GM19397 (cell line): ENCODE data around the gene SETD4.
"Not testable (repeated sequence)": the region's sequence is repeated elsewhere in the genome, so short reads cannot be mapped to it uniquely, and the experiment has no call there.

Source experiments
- ATAC-seq: cut with Tn5 transposase; IDR thresholded peaks from one replicate; pipeline ENCODE4 v1.9.1; 2021; ENCODE audit warnings: mild to moderate bottlenecking, moderate library complexity; ENCODE audit not compliant: unreplicated experiment

The SETD4 gene

GRCh38 chr21:36079010-36079649 is 18.8 kb upstream of the SETD4 start:
- no peak for ATAC-seq

GRCh38 chr21:36077758-36078157 is 17.4 kb upstream of the SETD4 start:
- ATAC-seq, result no peak

DNA sequence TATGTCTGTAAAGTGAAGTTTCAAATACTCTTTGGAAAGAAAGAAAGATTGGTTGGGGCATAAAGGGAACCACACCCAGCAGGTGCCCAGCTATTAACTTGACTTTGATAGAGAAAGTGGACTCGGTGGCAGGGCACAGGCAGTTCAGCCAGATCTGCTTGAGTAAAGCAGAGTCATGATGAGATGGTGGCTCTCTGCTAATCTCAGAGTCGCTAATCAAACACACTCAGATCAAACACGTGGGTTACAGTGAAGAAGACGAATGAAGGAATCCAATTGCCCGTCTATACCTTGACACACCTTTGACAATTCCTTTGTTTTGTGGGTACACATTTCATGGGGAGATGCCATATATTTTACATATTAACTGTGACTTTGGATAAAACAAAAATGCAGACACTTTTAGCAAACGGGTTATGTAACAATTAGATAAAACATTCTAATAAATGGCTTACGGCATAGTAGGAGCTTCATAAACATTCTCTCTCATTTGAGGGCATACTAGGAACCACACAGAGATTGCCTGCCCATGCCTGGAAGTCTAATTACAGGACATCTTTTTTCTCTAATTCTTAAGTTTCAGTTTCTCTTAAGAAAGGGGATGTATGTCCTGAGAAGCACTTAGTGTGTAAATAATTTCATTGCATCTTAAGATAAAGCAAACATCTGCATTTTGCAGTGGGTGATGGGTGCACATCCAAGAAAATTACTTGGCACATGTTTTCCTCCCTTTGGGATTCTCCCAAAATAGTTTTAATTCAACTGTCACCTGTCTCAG is 16.7 kb upstream of the SETD4 start:
- ATAC-seq, result no peak

- ATAC-seq, result no peak
Measured at GRCh38 chr21:36075953-36076352, 15.6 kb upstream of the SETD4 start.

DNA sequence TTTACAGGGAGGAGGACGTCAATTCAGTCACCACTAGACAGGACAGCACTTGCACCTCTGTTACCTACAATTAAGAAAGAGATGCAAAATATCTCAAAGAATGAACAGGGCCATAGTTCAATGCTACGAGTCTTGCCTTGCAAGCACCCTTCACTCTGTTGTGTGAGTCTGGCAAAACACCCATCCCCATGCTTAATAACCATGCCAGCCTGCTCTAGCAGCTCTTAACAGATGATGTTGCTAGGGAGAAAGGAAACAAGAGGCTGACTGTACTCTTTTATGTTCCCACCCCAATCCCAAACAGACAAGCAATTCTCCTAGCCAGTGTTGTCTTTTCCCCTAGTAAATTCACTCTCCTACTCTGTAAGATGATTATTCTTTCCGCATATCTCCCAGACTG is 14.8 kb upstream of the SETD4 start:
- ATAC-seq, result no peak

DNA sequence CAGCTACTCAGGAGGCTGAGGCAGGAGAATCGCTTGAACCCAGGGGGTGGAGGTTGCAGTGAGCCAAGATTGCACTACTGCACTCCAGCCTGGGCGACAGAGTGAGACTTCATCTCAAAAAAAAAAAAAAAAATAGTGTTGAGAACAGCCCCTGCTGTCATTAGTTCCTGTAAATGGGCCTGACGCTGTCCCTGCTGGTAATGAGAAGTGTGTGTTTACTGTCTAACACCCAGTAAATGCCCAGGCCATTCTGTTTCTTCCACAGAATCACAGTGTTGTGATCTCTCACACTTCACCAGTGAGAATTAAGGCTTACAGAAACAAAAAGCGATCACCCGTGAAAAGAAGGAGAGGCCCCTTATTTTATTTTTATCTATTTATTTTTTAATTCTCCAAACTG is 13.6 kb upstream of the SETD4 start:
- ATAC-seq, result not testable (repeated sequence)

GRCh38 chr21:36073181-36073580 is 12.9 kb upstream of the SETD4 start:
- ATAC-seq, result no peak

- ATAC-seq, result no peak
Measured at GRCh38 chr21:36072453-36073162, 12.3 kb upstream of the SETD4 start.

GRCh38 chr21:36070999-36071398 is 10.7 kb upstream of the SETD4 start:
- ATAC-seq, result no peak

DNA sequence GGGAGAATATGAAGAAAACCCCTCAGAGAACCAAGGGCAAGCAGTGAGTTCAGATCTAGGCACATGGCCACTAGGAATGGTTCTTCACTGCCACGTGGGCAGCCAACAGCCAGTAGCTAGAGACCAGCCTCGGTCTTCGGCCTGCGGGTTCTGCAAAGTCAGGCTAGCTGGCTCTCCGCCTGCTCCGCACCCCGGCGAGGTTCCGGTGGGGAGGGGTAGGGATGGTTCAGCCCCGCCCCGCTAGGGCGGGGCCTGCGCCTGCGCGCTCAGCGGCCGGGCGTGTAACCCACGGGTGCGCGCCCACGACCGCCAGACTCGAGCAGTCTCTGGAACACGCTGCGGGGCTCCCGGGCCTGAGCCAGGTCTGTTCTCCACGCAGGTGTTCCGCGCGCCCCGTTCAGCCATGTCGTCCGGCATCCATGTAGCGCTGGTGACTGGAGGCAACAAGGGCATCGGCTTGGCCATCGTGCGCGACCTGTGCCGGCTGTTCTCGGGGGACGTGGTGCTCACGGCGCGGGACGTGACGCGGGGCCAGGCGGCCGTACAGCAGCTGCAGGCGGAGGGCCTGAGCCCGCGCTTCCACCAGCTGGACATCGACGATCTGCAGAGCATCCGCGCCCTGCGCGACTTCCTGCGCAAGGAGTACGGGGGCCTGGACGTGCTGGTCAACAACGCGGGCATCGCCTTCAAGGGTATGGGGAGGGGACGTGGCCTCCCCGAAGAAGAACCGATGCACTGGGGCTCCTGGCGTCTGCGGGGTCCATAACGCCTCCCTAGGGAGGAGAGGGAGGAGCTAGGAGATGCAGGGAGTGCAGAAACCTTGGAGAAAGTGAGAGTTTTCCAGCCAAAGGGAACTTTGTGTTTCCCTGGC is 9.6 kb upstream of the SETD4 start, which contains the start of gene CBR1:
Gene CBR1, plus strand, starts transcription at position 312 of the 871 bp plus-strand sequence. Its CDS starts 92 bp downstream, at position 404.
- peak; percentile 98 for ATAC-seq

DNA sequence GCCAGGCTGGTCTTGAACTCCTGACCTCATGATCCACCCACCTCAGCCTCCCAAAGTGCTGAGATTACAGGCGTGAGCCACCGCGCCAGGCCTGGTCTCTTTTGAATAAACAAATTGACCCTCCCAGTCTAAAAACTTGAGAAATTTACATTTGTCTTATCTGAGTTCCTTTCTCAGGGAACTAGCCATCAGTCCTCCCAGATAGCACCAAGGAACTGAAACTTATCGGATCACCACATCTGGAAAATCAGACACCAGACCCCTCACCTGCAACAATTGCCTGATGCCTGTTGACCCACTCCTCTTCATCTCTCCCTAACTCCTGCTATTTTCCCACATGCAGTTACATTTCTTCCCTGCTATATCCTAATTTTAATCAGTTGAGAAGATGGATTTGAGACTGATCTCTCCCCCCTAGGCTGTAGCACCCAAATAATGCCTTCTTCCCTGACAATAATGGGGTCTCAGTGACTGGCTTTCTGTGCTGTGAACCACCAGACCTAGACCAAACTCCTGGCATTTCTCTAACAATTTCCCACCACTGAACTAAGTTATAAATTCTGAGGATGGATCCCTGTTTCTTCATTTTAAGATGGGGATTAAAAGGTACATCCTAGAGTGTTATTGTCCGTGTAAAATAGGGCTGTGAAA is 8.5 kb upstream of the SETD4 start:
- ATAC-seq, result no peak

- ATAC-seq, result no peak
Measured at GRCh38 chr21:36065497-36066036, 5.2 kb upstream of the SETD4 start.

- no peak for ATAC-seq
Measured at GRCh38 chr21:36064085-36064460, 3.7 kb upstream of the SETD4 start.

- ATAC-seq, result no peak
Measured at GRCh38 chr21:36063375-36064084, 3.2 kb upstream of the SETD4 start.

DNA sequence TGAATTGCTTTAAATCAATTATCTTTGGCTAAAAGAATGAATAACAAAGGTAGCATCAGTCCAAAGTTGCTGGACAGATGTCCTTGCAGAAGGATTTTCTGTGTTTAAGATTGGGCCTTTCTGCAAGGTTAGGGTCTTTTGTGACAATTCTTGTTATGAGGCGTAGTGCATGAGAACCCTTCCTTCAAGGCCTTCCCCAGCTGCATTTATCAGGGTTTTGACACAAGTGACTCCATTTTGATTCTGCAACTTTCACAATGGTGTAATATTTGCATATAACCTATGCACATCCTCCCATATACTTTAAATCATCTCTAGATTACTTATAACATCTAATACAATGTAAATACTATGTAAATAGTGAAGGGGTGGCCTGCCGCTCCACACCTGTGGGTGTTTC is 1.1 kb upstream of the SETD4 start:
- ATAC-seq, result no peak

DNA sequence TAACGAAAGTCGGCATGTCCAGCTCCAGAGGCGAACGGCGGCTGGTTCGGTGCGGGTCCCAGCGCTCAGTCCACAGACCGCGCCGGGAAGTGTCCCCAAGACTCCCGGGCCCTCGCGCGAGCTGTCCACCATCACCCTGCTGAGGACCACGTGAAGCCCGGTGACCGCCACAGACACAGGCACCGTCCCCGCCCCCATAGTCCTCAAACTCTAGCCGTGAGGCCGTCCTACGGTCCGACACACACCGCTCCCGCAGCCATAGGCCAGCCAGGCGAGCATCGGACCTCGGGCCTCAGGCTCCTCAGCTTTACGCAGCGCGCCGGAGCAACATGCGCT is 535 bp downstream of the SETD4 start:
- ATAC-seq, result peak; percentile 37

GRCh38 chr21:36055551-36055950 is 4.8 kb downstream of the SETD4 start:
- no peak for ATAC-seq

DNA sequence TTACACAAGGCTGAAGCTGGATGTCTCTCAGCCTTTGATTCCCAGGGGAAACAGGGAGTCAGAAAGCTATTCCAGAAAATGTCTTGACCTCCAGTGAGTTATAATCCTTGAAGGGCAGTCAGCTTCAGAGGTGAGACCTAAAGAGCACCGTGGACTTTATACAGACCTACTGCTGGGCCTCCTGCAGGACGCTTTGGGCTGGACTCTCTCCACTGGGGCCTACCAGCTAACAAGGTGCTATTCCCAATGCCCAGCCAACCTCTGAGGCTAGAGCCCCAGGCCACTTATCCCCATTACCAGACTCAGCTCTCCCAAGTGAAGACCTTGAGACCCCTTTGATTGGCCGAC is 6.6 kb downstream of the SETD4 start:
- no peak for ATAC-seq

GRCh38 chr21:36052860-36053714 is 7.2 kb downstream of the SETD4 start:
- ATAC-seq, result no peak
